ENCODE results near the gene MR1.

DNA sequence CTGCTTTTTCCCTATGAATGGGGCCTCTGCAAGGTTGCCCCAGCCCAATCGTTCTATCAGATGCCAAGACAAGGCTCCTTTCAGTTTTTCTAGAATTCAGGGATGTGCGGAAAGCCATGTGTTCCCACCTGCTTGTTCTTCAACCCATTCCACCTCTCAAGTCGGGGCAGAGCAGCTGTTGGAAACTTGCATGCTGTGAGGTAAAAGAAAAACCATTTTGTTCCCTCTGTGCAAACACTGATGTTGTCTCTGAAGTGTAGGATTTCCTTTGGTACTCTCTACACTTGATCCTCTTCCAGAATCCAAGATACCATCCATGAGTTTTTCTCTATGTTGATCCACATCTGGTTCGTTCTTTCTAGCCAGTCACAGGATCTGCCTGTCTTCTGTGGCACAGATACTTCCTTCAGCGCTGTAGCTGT lies 62.0 kb downstream of the MR1 start:
- TF ChIP-seq POLR2A (IDR thresholded peaks at IDR 0.05) = no peak
- TF ChIP-seq CTCF (IDR thresholded peaks at IDR 0.05 in 4 of 5, conservative IDR thresholded peaks at IDR 0.05 in 1 of 5) = no peak

All from gastrocnemius medialis (tissue), 4 donors.